Iris pigment epithelial cell (primary cell): ENCODE results near the gene TBC1D17.

ENCODE experiments used
- DNase-seq: peaks from one replicate; pipeline ENCODE4 v3.0.0-alpha.2; 2011; ENCODE audit warnings: low read depth

TBC1D17 gene

GRCh38 chr19:49848938-49849337 is 28.6 kb upstream of the TBC1D17 start:
- DNase-seq = no peak

- no peak for DNase-seq
Observed at GRCh38 chr19:49849433-49850220, 27.9 kb upstream of the TBC1D17 start.

DNA sequence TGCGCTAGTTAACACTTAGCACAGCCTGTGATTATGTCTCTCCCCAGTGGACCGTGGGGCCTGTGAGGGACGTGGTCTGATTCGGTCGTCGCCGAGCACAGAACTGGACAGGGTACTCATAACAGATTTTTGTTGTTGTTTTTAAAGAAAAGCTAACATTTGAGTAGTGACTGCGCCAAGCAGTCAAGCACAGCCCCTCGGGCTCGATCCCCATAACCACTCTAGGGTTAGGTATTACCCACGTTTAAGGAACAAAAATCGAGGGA is 27.3 kb upstream of the TBC1D17 start:
- DNase-seq = no peak

DNA sequence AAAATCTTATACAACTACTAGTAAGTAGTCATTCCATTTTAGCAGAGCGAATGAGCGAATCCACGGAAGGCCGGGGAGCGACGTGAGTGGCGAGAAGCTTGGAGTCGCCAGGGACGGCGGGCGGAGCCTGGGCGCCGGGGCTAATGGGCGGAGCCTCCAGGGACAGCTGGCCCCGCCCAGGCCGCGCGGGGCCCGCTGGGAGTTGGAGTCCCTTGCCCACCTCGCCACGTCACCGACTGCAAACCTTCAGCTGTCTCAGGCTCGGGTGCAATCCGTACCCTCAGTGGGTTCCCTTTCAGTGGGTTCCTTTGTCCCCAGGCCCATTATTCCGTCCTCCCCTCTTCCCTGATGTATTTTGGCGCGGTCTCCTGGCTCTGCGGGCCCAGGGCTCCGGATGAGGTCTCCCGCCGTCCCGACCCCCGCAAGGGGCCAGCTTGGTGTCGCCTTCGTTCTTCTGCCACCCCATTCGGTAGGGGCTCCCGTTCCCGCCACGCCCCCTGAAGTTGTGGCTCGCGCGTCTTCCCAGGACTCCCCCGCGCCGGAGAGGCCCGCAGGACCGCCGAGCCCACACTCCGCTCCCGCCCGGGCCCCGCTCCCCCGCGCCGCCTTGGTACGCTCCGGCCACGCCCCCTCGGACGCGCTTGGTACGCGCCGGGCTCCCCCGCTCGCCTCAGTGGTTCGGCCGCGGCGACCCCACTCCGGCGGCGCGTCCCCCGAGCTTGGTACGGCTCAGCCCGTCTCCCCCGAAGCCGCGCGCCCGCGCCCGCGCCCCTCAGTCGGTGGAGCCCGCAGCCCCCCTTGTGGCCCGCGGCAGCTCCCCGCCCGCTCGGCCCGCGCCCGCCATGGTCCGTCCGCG is 26.8 kb upstream of the TBC1D17 start, which contains the start of gene PTOV1:
Gene PTOV1, plus strand, starts transcription at position 673 of the 856 bp plus-strand sequence.
- peak; percentile 93 for DNase-seq

GRCh38 chr19:49851456-49852259 is 25.8 kb upstream of the TBC1D17 start:
- no peak for DNase-seq

DNA sequence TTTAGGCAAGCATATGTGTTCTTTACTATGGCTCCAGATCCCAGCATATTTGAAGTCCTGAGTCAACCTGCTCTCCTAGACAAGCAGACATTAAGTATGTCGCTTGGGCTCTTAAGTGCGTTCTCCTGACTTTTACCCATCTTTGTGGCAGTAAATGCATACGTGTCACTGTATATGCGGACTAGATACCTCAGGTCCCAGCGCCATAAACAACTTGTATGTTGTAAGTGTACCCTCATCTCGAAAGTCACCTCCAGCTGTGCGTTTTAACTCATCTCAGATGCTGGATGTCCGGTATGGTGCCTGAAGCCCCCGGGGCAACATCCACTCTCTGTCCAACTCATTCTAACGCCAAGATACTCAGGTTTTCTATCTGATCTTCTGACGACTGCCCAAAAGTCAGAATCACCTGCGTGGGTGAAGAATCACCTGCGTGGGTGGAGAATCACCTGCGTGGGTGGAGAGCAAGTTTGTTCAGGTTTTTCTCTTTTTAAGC is 24.8 kb upstream of the TBC1D17 start:
- no peak for DNase-seq

DNA sequence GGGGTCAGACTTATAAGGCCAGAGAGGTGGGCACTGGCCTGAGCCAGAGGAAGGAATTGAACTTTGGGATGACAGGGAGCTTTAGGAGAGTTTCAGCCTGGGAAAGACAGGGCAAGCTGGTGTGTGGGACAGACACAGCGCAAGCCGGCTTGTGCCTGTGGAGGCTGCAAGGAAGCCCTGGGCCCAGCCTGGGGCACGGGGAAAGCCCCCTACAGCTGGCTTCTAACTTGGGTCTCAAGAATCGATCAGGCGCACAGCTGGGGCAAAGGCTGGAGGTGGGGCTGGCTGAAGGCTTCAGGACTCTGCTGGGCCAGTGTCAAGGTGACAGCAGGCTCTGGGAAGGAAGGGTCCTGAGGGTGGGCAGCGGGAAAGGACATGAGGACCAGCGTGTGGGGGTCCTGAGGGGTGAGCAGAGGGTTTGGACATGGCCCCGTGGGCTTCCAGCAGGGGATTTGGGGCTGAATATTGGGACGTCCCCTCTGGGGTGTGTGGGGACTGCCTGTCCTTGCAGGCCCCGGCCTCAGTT is 23.6 kb upstream of the TBC1D17 start:
- no peak for DNase-seq

- no peak for DNase-seq
Observed at GRCh38 chr19:49854378-49855263, 22.9 kb upstream of the TBC1D17 start.

GRCh38 chr19:49855277-49855675 is 22.2 kb upstream of the TBC1D17 start:
- DNase-seq = no peak

DNA sequence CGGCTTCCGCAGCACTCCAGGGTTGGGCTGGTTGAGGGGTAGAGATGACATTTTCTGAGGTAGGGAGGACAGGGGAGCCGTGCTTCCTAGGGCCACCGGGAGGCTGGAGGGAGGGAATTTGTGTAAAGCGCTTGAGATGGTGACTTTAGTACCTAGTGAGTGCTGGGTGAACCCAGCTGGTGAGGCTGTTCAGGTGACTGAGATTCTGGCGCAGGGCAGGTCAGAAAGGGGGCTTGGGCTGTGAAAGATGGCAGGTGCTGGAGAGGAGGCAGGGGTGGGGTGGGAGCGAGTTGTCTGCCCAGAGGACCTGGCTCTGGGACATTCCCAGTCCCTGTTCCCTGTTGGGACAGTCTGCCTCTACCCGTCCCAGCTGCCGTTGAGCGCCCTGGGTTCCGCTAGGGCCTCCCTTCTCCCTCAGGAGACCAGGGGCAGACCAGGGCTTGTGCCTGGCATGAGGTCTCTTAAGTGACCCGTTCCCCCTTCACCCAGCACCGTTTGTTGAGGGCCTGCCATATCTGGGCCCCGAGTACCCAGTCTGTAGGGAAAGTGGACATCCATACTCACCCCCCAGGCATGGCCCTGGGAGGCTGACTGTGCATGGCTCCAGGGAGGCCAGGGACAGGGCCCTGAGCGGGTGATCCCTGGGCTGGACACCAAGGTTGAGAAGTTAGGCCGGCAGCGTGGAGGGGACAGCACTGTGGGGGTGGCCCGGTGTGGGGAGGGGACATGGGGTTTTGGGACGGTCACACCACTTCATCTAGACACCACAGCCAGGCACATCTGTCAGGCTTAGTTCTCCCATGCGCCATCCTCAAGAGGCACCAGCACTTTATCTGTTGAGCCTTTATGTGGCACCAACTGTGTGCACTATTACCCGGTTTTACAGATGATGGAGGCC is 21.6 kb upstream of the TBC1D17 start:
- DNase-seq = no peak

DNA sequence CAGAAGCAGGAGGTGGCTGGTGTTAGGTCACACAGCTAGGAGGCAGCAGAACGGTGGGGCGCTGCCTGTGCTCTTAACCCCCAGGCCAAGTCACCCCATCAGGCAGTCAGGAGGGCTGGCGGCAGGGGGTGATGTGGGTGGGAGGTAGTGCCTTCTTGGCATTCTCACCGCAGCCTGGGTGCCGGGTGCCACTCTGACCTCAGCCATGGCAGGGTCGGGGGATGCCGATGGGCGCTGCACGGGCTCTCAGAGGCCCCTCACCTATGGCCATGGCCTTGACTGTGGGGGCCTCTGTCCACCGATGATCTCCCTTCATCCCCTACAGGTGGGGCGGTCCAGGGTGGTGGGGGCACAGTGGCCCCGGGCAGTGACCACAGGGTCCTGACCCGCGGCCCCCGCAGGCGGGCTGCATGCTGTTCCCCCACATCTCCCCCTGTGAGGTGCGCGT is 20.9 kb upstream of the TBC1D17 start:
- no peak for DNase-seq

- DNase-seq = no peak
Observed at GRCh38 chr19:49857061-49857837, 20.3 kb upstream of the TBC1D17 start.

- no peak for DNase-seq
Observed at GRCh38 chr19:49857838-49858087, 19.7 kb upstream of the TBC1D17 start.

- no peak for DNase-seq
Observed at GRCh38 chr19:49858088-49858985, 19.2 kb upstream of the TBC1D17 start.

DNA sequence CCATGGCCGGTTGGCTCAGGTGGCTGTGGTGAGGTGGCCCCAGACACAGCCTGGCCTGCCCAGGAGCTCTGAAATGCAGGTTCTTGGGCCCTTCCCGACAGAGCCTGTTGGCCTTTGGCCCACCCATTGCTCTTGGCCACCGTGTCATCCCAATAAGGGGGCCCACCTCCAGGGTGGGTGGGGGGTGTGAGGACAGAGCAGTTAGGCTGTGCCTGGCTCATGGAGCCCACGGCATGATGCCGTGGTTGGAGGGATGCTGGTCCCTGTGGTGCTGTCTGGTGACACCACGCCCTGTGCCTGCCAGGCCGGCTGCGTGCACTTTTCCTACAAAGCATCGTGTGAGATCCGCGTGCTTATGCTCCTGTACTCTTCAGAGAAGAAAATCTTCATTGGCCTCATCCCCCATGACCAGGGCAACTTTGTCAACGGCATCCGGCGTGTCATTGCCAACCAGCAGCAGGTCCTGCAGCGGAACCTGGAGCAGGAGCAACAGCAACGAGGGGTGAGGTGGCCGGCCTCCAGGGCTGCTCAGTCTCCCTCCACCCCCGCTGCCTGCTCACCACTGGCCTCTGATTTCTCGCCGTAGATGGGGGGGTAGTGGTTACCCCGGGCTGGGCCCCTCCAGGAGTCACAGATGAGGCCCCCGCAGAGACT is 17.7 kb upstream of the TBC1D17 start:
- no peak for DNase-seq

DNA sequence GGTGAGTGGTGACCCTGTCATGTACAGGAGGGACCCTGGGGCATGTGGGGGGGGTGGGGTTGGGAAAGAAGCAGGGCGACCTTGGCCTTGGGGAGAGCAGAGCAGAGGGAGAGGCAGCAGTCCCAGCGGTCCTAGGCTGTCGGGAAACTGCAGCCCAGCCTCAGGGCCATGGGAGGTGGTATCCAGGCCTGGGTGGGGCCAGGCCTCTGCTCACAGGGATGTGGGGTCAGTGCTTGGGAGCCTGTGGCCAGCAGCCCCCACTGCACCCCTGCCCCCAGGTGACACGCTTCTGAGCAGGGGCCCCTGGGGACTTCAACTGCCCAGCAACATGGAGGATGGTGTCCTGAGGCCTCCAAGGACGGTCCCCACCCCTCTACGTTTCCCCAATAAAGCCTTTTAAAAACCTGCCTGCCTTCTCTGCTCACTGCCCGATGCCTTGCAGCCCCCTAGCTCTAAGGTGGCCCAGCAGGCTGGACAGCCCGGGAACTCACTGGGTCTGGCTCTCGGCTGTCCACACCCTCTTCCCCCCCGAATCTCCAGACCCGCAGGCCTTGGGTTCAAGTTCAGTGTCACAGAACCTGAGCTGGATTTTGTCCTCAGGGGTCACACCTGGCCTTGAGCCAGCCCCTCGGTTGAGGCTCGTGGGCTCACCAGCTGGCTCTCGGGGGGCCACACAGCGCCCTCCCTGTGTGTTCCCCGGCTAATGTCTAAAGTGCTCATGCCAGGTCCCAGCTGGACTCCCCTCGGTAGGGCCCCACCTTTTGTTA is 17.0 kb upstream of the TBC1D17 start:
- DNase-seq = no peak

DNA sequence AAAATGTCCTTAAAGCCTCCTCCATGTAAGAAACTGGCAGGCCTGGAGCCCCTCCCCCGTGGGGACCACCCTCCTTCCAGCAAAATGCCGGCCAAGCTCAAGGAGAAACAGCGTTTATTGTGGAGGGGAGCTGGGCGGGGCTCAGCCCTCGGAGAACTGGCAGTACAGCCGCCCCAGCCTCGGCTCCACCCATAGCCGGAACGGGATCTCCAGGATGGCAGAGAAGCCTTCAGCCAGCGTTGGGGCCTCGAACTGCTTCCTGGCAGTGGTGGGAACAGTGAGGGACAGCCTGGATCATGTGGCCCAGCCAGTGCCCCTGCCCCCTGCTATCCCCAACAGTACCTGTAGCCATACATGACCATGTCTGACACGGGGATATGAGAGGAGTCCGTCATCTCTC is 16.4 kb upstream of the TBC1D17 start:
- peak; percentile 42 for DNase-seq
